Lower lobe of right lung (tissue), 2 donors: ENCODE data around the gene KCNK6. TPM values are rescaled to one million over a fixed set of nuclear protein-coding genes. Genes with fewer than 3 reads are reported as not detected.
A peak's percentile ranks its signal among the peaks of the same experiment; 100 is the strongest.

ENCODE experiments used
- ATAC-seq, 2 donors: fragments of 200-7000 bp; cut with Tn5 transposase; one replicate each; pipeline ENCODE4 v1.9.1; 2020 to 2022; ENCODE audit warnings: mild to moderate bottlenecking in 2 of 2, moderate library complexity in 2 of 2
- DNase-seq: peaks from one replicate; pipeline ENCODE4 v3.0.0-alpha.2; 2020
- H3K27ac ChIP-seq: fragments of 200-600 bp; one replicate; pipeline ENCODE4 v1.8.0; 2022
- H3K27me3 ChIP-seq: fragments of 200-600 bp; one replicate; pipeline ENCODE4 v1.8.0; 2022; ENCODE audit warnings: low read depth
- H3K36me3 ChIP-seq: fragments of 200-600 bp; one replicate; pipeline ENCODE4 v1.8.0; 2022; ENCODE audit warnings: mild to moderate bottlenecking
- H3K4me1 ChIP-seq: fragments of 200-600 bp; one replicate; pipeline ENCODE4 v1.8.0; 2022
- H3K4me3 ChIP-seq: fragments of 200-600 bp; one replicate; pipeline ENCODE4 v1.8.0; 2022; ENCODE audit warnings: mild to moderate bottlenecking
- H3K9me3 ChIP-seq: fragments of 200-600 bp; one replicate; pipeline ENCODE4 v1.8.0; 2022
- intact Hi-C: fragments of 100-400 bp; cut with DNase I; formaldehyde crosslinking; loops from one replicate; pipeline ENCODE4 v1.11.0; 2022
- total RNA-seq: library from RNA; stranded (reverse); fragmentation: NEBNext Ultra II Directional; extraction: Animal tissue kit (Norgen Biotek cat#: 25700); gene quantifications from one replicate; pipeline ENCODE4 v1.2.1, GENCODE V29; 2021
- TF ChIP-seq, protein P1 (sequence below): fragments of 200-600 bp; IDR thresholded peaks from one replicate; pipeline ENCODE4 v1.8.0; 2022; ENCODE audit warnings: antibody characterized with exemption, mild to moderate bottlenecking
- donor health status: DM: no; HTN: yes; CAD: no; lungs with severe emphysema.

KCNK6 gene
- total RNA-seq, 1 donor from 2014 or later, result 11.5 TPM

DNA sequence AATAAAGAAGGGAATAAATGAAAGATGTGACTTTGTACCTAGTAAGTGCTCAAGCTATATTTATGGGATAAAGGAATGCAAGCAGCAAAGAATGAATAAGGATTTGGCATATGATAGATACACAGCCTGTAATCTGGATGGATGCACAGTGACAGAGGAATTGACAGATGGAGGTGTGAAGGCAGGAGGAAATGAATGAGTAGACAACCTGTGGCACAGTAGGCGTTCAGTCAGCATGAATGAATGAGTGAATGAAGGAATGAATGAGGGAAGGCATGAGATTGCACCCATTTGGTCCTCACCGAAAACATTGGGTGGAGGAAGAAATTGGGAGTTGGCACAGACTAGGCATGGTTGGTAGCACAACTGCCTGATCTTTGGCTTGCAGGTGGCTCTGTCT lies 49.9 kb downstream of the KCNK6 start:
- no peak overlapping the region for H3K4me3 ChIP-seq
- no peak for ATAC-seq
- H3K9me3 ChIP-seq, result no peaks in the 10 kb centered on the region
- no peaks in the 10 kb centered on the region for H3K36me3 ChIP-seq
- no peaks in the 10 kb centered on the region for H3K4me1 ChIP-seq
- H3K27ac ChIP-seq, result no peak overlapping the region
- peaks cover 4% of the 10 kb centered on the region for H3K27me3 ChIP-seq
- DNase-seq, result no peak
- TF ChIP-seq, protein P1, sequence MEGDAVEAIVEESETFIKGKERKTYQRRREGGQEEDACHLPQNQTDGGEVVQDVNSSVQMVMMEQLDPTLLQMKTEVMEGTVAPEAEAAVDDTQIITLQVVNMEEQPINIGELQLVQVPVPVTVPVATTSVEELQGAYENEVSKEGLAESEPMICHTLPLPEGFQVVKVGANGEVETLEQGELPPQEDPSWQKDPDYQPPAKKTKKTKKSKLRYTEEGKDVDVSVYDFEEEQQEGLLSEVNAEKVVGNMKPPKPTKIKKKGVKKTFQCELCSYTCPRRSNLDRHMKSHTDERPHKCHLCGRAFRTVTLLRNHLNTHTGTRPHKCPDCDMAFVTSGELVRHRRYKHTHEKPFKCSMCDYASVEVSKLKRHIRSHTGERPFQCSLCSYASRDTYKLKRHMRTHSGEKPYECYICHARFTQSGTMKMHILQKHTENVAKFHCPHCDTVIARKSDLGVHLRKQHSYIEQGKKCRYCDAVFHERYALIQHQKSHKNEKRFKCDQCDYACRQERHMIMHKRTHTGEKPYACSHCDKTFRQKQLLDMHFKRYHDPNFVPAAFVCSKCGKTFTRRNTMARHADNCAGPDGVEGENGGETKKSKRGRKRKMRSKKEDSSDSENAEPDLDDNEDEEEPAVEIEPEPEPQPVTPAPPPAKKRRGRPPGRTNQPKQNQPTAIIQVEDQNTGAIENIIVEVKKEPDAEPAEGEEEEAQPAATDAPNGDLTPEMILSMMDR, result no peak
- intact Hi-C loops, result no loop called here

DNA sequence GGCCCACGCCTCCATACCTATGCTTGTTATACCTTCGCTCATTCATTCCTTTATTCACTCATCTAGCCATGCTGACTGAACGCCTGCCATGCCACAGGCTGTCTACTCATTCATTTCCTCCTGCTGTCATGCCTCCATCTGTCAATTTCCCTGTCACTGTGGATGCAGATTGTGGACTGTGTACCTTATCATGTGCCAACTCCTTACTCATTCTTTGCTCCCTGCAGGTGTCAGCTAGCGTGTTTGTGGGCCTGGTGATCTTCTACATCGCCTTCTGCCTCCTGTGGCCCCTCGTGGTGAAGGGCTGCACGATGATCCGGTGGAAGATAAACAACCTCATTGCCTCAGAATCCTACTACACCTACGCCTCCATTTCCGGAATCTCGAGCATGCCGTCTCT lies 50.7 kb downstream of the KCNK6 start:
- H3K27me3 ChIP-seq, result peaks cover 4% of the 10 kb centered on the region
- H3K36me3 ChIP-seq, result no peaks in the 10 kb centered on the region
- intact Hi-C loops, result no loop called here
- TF ChIP-seq, protein P1, result no peak
- no peak overlapping the region for H3K27ac ChIP-seq
- no peaks in the 10 kb centered on the region for H3K9me3 ChIP-seq
- ATAC-seq (no peak), DNase-seq (no peak)
- peaks cover 2% of the 10 kb centered on the region for H3K4me1 ChIP-seq
- no peak overlapping the region for H3K4me3 ChIP-seq

DNA sequence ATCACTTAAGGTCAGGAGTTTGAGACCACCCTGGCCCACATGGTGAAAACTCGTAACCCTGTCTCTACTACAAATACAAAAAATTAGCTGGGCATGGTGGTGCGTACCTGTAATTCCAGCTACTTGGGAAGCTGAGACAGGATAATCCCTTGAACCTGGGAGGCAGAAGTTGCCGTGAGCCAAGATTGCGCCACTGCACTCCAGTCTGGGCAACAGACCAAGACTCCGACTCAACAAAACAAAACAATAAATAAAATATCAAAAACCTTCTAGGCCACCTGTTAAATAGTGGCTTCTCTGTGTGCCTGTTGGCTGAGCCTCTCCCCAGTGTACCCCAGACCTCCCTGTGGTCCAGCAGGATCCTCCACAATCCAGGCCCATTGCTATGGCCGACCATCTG lies 51.4 kb downstream of the KCNK6 start:
- Histone ChIP-seq H3K4me1 (peaks cover 10% of the 10 kb centered on the region), H3K4me3 (no peak overlapping the region), H3K27ac (no peak overlapping the region), H3K36me3 (no peaks in the 10 kb centered on the region), H3K9me3 (no peaks in the 10 kb centered on the region), H3K27me3 (peaks cover 4% of the 10 kb centered on the region)
- TF ChIP-seq, protein P1, result no peak
- DNase-seq, result no peak
- no peak for ATAC-seq
- intact Hi-C loops, result no loop called here

DNA sequence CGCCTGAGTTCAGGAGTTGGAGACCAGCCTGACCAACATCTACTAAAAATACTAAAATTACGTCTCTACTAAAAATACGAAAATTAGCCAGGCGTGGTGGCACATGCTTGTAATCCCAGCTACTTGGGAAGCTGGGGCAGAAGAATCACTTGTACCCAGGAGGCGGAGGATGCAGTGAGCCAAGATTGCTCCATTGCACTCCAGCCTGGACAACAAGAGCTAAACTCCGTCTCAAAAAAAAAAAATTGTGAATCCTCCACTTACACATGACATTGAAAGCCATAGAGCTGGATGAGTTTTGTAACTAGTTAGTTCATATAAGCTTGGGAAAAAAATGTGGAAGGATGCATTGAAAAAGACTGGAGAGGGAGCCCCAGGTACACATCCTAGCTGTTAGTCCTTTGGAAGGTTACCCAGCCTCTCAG lies 54.3 kb downstream of the KCNK6 start:
- peaks cover 26% of the 10 kb centered on the region for H3K36me3 ChIP-seq
- intact Hi-C loops, result no loop called here
- peaks cover 17% of the 10 kb centered on the region for H3K4me1 ChIP-seq
- peak overlapping the region; percentile 91 for H3K27ac ChIP-seq
- ATAC-seq (no peak), DNase-seq (no peak)
- no peaks in the 10 kb centered on the region for H3K9me3 ChIP-seq
- peak overlapping the region; percentile 95 for H3K4me3 ChIP-seq
- H3K27me3 ChIP-seq, result no peaks in the 10 kb centered on the region
- TF ChIP-seq, protein P1, result no peak

DNA sequence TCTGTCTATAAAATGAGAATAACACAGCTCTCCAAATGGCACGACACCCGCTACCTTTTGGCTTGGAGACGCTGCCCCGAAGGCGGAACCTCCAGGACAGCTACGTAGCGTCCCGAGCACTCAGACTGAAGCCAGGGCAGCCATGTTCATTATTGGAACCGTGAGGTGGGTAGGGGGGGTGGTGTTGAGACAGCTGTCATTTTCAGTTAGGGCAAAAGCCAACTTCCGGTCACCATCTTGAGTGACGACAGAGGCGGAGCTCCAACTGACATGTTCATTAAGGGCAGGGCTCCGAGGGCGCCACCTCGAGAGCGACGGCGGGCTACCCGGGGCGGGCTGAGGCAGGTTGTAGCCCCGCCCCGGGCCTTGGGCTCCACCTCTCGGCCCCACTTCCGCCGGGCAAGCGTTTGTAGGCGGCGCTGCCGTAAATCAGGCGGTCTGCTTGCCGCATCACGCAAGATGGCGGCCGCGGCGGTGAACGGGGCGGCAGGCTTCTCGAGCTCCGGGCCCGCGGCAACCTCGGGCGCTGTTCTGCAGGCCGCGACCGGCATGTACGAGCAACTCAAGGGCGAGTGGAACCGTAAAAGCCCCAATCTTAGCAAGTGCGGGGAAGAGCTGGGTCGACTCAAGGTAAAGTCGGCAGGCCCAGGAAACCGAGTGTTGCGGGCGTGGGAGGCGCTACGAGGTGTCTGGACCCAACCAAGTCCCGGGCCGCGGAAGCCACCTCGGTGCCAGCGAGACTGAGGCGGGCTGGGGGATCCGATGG lies 54.9 kb downstream of the KCNK6 start, which contains the start of gene PSMD8:
PSMD8 (plus strand) TSS at position 240 of the 766 bp plus-strand sequence; CDS start at position 271, 31 bp downstream.
- peak; percentile 100 for DNase-seq
- intact Hi-C loops, result no loop called here
- peak; percentile 99 for ATAC-seq
- Histone ChIP-seq H3K36me3 (peaks cover 32% of the 10 kb centered on the region), H3K27ac (peak within 1 kb of the TSS; percentile 91), H3K27me3 (no peaks in the 10 kb centered on the region), H3K9me3 (no peaks in the 10 kb centered on the region), H3K4me1 (peaks cover 17% of the 10 kb centered on the region), H3K4me3 (peak within 1 kb of the TSS; percentile 95)
- TF ChIP-seq, protein P1, result peak; percentile 48
